ENCODE results near the gene ZP4. TPM values are rescaled to one million over a fixed set of nuclear protein-coding genes. Genes with fewer than 3 reads are reported as not detected.

The ZP4 gene
- total and polyA plus RNA-seq, 2 of the 8 experiments (the other 6 are each of a cell fraction or from before 2014, with no cell fraction given): not detected

GRCh38 chr1:237888143-237888542, 2.6 kb downstream of the ZP4 start (continued):
- TF ChIP-seq POU5F1 (IDR thresholded peaks at IDR 0.05; ENCODE audit: low read depth, low read length) (no peak), BRCA1 (IDR thresholded peaks at IDR 0.05; ENCODE audit: low read depth, low read length) (no peak)
- TF ChIP-seq, protein P1, sequence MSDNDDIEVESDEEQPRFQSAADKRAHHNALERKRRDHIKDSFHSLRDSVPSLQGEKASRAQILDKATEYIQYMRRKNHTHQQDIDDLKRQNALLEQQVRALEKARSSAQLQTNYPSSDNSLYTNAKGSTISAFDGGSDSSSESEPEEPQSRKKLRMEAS (IDR thresholded peaks at IDR 0.05): no peak
